GM12872 (cell line): Measurements from ENCODE around the gene TERB2.

ENCODE experiments used
- CTCF ChIP-seq: IDR thresholded peaks from 3 replicates; pipeline ENCODE4 v1.5.1; 2011; ENCODE audit warnings: low read depth, mild to moderate bottlenecking, low read length, moderate library complexity; ENCODE audit not compliant: insufficient read depth

The TERB2 gene

GRCh38 chr15:45009046-45009445, 52.6 kb downstream of the TERB2 start:
- no peak for TF ChIP-seq CTCF

GRCh38 chr15:45021348-45021747, 64.9 kb downstream of the TERB2 start:
- TF ChIP-seq CTCF, result no peak

GRCh38 chr15:45022871-45023658, 66.6 kb downstream of the TERB2 start, which contains the start of gene SORD:
Gene SORD, plus strand, starts transcription at chr15:45023195. Its CDS starts 89 bp downstream, at chr15:45023284.
- no peak for TF ChIP-seq CTCF

- TF ChIP-seq CTCF, result no peak
Observed at GRCh38 chr15:45023659-45024225, 67.3 kb downstream of the TERB2 start.

GRCh38 chr15:45026651-45027190, 70.2 kb downstream of the TERB2 start:
- TF ChIP-seq CTCF, result no peak

GRCh38 chr15:45027220-45027619, 70.7 kb downstream of the TERB2 start:
- no peak for TF ChIP-seq CTCF
